ENCODE results near the gene RICTOR.

The RICTOR gene

DNA sequence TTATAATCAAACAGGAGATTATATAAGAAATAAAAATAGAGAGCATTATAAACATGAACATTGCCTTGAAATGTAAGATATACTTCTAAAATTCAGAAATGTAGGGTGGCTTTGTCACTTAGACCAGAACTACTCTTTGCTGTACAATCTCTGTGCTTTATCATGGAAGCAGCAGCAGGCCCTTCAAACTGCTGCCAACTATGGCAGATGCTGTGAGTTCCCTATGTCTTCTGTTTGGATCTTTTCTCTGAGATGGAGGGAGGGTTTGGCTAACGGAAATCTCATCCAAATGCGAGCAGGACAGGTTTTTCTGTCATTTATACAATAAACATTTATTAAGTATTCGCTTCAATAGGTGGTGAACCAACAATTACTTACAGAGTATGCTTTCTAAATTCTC, 34.8 kb upstream of the RICTOR start:
- no peaks in the 10 kb centered on the region for H3K9me3 ChIP-seq (ENCODE audit: control insufficient read depth, insufficient read depth, low read length)
- H3K36me3 ChIP-seq (ENCODE audit: insufficient read depth, low read length): no peaks in the 10 kb centered on the region
- H3K9ac ChIP-seq (ENCODE audit: low read depth, low read length): no peak overlapping the region
- no peaks in the 10 kb centered on the region for H3K4me1 ChIP-seq (ENCODE audit: insufficient read depth, low read length)

DNA sequence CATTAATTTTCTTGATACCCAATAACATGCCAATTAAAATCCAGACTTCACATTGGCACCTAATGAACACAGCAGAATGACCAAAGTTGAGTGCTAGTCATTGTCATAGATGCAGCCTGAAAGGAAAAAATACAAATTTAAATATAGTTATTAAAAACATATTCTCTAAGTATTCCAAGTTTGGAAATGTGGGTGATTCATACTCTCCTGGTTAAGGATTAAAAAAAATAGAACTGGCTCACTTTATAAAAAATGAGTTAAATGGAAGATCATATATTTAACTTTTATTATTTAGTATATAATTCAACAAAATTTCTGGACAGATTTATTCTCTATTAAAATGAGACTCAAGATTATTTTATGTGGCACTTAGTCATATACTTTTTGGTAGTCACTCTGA, 33.2 kb upstream of the RICTOR start:
- H3K4me1 ChIP-seq (ENCODE audit: insufficient read depth, low read length): no peaks in the 10 kb centered on the region
- H3K36me3 ChIP-seq (ENCODE audit: insufficient read depth, low read length): no peaks in the 10 kb centered on the region
- no peaks in the 10 kb centered on the region for H3K9me3 ChIP-seq (ENCODE audit: control insufficient read depth, insufficient read depth, low read length)
- H3K9ac ChIP-seq (ENCODE audit: low read depth, low read length): no peak overlapping the region

DNA sequence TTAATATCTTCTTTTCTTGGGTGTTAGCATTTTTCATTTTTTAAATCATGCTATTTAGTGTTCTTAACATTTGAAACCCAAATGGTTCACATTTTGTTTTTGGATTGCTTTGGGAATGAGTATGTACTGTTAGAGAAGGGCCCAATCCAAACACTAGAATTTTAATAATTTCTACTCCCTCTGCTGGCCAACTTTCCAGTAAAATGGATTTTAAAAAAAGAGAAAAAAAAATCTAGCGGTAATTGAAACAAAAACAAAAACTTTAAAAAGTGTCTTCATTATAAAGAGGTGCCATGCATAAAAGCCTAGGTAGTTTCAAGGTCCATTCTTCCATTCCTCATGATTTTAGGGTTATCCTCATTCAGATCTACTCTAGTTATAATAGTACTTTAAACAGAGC, 32.1 kb upstream of the RICTOR start:
- H3K9ac ChIP-seq (ENCODE audit: low read depth, low read length): no peak overlapping the region
- H3K4me1 ChIP-seq (ENCODE audit: insufficient read depth, low read length): no peaks in the 10 kb centered on the region
- no peaks in the 10 kb centered on the region for H3K9me3 ChIP-seq (ENCODE audit: control insufficient read depth, insufficient read depth, low read length)
- no peaks in the 10 kb centered on the region for H3K36me3 ChIP-seq (ENCODE audit: insufficient read depth, low read length)

DNA sequence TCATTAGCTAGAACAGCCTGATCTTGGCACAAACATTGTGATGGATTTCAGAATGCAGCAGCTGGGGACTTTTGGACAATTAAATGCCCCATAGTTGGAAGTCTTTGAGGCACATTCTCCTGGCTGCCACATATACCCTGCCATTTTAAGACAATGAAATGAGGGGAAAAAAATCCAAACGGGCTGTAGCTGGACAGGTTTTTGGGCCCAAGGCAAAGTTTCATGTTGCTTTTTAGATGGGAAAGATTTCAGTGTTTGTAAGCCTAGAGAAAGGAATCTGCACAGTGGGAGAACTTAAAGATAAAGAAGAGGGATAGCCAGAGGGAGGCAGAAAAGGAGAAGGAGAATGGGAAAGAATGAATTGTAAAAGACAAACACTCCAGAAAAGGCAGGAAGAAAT, 30.0 kb upstream of the RICTOR start:
- H3K9ac ChIP-seq (ENCODE audit: low read depth, low read length): no peak overlapping the region
- H3K9me3 ChIP-seq (ENCODE audit: control insufficient read depth, insufficient read depth, low read length): no peaks in the 10 kb centered on the region
- no peaks in the 10 kb centered on the region for H3K4me1 ChIP-seq (ENCODE audit: insufficient read depth, low read length)
- no peaks in the 10 kb centered on the region for H3K36me3 ChIP-seq (ENCODE audit: insufficient read depth, low read length)

DNA sequence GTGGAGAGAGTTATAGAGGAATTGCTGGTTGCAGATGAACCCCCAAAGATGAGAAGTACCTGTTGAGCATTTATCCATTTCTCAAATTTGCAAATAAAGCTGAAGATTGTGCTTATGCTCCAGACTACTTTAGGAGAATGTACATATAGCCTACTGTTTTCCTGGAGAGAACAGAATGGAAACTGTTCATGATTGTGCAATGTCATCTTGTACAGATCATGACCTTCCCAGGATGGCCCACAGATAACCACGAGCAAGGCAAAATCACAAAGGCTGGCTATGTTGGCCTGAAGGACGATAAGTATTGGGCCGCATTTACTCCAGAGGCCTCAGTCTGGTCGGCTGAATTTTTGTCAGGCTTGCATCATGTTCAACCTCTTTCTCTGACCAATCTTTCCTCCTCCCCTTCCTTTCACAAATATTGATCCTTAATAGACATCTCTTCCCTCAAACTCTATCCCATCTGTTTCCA, 28.5 kb upstream of the RICTOR start:
- no peaks in the 10 kb centered on the region for H3K4me1 ChIP-seq (ENCODE audit: insufficient read depth, low read length)
- no peaks in the 10 kb centered on the region for H3K36me3 ChIP-seq (ENCODE audit: insufficient read depth, low read length)
- H3K9me3 ChIP-seq (ENCODE audit: control insufficient read depth, insufficient read depth, low read length): no peaks in the 10 kb centered on the region
- no peak overlapping the region for H3K9ac ChIP-seq (ENCODE audit: low read depth, low read length)

DNA sequence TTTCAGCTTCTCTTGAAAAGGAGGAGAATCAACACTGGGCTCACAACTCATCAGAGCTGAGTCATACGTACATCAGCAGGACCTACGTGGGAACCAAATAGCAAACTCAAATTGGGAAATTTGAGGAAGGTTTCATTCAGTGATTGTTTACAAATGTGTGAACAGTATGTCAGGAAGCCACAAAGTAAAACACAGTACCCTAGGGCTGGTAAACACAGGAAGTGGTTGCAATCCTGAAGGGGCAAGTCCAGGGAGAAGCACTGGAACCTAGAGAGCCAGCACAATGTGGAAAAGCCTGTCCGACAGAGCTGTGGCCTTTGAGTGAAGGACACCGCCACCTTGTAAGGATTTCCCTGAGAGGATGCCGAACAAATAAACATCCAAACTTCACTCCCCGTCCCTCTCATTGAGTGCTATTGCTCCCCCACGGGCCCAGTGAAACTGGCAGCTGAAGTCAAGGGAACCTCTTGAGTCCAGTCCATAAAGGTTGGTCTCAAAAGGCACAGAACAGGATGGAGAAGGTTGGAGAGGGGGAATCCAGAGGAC, 26.7 kb upstream of the RICTOR start:
- Histone ChIP-seq H3K36me3 (ENCODE audit: insufficient read depth, low read length) (no peaks in the 10 kb centered on the region), H3K9ac (ENCODE audit: low read depth, low read length) (no peak overlapping the region), H3K4me1 (ENCODE audit: insufficient read depth, low read length) (no peaks in the 10 kb centered on the region), H3K9me3 (ENCODE audit: control insufficient read depth, insufficient read depth, low read length) (no peaks in the 10 kb centered on the region)

DNA sequence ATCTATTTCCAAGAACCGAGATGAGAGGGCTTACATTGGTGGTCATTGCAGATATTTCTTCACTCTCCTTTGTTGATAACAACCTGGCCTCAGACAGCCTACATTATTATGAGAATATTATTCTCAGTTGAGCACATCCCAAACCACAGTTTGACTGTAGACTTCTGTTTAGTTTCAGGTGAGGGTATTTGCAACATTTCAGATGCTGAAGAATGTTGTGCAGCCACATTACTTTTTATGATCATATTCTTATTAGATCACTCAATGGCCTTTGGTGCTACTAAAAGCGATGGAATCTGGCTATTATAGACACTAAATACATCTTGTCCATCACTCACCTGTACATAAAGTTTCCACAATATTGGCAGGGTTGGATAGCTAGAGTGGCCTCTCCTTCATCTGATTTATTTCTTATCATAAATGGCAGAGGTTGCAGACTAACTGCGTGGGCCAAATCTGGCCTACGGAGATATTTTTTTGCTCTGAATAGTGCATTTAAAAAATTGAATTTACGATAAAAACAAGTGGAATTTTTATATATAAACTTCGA, 26.2 kb upstream of the RICTOR start:
- no peaks in the 10 kb centered on the region for H3K9me3 ChIP-seq (ENCODE audit: control insufficient read depth, insufficient read depth, low read length)
- no peak overlapping the region for H3K9ac ChIP-seq (ENCODE audit: low read depth, low read length)
- H3K4me1 ChIP-seq (ENCODE audit: insufficient read depth, low read length): no peaks in the 10 kb centered on the region
- H3K36me3 ChIP-seq (ENCODE audit: insufficient read depth, low read length): no peaks in the 10 kb centered on the region

DNA sequence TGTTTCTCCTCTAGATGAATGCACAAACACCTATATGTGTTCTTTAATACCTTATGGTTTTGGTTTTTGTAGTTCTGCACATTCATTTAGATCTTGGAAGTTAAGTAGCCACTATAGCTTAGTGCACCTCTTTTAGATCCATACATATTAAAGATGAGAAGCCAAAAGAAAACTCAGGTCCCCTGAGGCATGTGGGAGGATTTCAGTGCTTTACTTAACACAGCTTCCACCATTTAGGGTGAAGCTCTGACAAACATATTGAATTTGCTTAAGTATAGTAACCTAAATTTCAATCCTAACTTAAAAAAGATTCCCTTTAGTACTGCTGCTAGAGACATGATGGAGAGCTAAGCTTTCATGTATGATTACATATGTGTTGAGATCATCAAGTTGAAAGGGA, 25.6 kb upstream of the RICTOR start:
- Histone ChIP-seq H3K4me1 (ENCODE audit: insufficient read depth, low read length) (no peaks in the 10 kb centered on the region), H3K36me3 (ENCODE audit: insufficient read depth, low read length) (no peaks in the 10 kb centered on the region), H3K9ac (ENCODE audit: low read depth, low read length) (no peak overlapping the region), H3K9me3 (ENCODE audit: control insufficient read depth, insufficient read depth, low read length) (no peaks in the 10 kb centered on the region)

DNA sequence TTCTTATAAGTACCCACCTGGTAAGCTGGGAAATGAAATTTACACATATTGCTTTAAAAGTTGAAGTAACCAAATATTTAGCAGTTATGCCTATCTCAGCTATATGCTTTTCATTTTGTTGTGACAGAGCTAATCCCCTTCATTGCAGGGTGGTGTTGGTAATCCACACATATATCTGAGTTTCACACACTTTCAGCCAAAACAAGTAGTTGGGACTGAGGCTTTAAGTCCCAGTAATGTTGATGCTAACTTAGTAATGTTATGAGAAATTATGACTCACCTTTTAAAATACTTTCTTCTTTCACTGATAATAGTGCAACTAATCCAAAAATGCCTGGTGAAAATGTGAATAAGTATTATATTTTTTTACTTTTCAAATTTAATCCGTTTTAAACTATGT, 19.2 kb upstream of the RICTOR start:
- Histone ChIP-seq H3K36me3 (ENCODE audit: insufficient read depth, low read length) (no peaks in the 10 kb centered on the region), H3K9ac (ENCODE audit: low read depth, low read length) (no peak overlapping the region), H3K9me3 (ENCODE audit: control insufficient read depth, insufficient read depth, low read length) (no peaks in the 10 kb centered on the region), H3K4me1 (ENCODE audit: insufficient read depth, low read length) (no peaks in the 10 kb centered on the region)

DNA sequence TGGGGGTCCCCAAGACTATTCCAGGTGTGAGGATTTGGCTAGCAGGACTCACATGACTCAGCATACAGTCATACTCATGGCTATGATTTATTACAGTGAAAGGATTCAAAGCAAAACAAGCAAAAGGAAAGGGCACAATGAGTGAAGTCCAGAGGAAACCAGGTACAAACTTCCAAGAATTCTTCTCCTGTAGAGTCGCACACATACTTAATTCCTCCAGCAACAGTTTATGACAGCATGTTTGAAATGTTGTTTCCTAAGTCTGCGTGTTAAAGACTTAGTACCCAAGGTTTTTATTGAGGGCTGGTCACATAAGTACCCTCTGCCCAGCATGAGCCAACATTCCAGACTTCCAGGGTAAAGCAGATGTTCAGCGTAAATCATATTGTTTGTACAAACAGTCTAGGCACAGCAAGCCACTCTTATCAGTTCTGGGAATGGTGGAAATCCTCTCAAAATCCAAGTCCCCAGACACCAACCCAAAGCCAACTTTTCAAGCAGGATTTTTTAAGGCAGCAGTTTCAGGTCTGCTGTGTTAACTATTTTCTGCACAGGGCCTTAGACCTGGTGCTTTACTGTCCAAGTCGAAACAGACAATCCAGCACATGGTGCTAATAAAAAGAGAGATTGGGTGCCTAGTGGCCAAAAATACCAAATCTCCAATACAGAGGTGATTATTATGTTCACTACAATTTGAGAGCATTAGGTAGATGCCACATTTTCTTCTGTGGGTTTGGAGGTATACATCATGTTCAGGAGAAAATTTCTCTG, 18.6 kb upstream of the RICTOR start:
- H3K4me1 ChIP-seq (ENCODE audit: insufficient read depth, low read length): no peaks in the 10 kb centered on the region
- H3K36me3 ChIP-seq (ENCODE audit: insufficient read depth, low read length): no peaks in the 10 kb centered on the region
- no peak overlapping the region for H3K9ac ChIP-seq (ENCODE audit: low read depth, low read length)
- H3K9me3 ChIP-seq (ENCODE audit: control insufficient read depth, insufficient read depth, low read length): no peaks in the 10 kb centered on the region

DNA sequence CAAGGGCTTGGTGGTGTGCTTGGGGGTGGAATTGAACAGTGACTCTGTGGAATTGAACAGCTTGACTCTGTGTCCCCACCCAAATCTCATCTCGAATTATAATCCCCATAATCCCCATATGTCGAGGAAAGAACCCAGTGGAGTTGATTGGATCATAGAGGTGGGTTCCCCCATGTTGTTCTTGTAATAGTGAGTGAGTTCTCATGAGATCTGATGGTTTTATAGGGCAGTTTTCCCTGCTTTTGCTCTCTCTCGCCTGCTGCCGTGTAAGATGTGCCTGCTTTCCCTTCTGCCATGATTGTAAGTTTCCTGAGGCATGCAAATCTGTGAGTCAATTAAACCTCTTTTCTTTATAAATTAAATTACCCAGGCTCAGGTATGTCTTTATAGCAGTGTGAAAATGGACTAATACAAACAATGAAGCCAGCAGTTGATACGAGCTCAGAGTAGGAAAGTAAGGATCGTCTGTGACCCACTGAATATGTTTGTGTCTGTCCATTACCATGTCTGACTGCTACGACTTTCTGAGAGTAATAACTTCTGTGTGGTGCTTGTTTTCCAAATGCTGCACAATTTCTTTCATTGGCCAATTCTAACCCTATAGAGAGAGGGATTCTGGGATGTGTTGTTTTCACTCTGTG, 17.9 kb upstream of the RICTOR start:
- Histone ChIP-seq H3K36me3 (ENCODE audit: insufficient read depth, low read length) (no peaks in the 10 kb centered on the region), H3K9ac (ENCODE audit: low read depth, low read length) (no peak overlapping the region), H3K4me1 (ENCODE audit: insufficient read depth, low read length) (no peaks in the 10 kb centered on the region), H3K9me3 (ENCODE audit: control insufficient read depth, insufficient read depth, low read length) (no peaks in the 10 kb centered on the region)

DNA sequence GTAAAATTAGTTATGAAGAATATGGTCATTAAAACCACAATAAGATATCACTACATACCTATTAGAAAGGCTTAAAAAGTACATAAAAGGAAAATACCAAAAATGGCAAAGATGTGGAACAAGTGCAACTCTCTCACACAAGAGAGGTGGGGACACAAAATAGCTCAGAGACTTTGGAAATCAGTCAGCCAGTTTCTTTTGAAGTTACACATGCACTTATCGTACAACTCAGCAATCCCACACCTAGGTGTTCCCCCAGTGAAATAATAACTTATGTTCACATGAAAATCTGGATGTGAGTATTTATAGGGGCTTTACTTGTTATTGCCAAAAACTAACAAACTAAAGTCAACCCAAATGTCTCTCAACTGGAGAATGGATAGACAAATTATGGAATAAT, 9.8 kb upstream of the RICTOR start:
- Histone ChIP-seq H3K9ac (ENCODE audit: low read depth, low read length) (no peak overlapping the region), H3K36me3 (ENCODE audit: insufficient read depth, low read length) (no peaks in the 10 kb centered on the region), H3K4me1 (ENCODE audit: insufficient read depth, low read length) (no peaks in the 10 kb centered on the region), H3K9me3 (ENCODE audit: control insufficient read depth, insufficient read depth, low read length) (no peaks in the 10 kb centered on the region)

DNA sequence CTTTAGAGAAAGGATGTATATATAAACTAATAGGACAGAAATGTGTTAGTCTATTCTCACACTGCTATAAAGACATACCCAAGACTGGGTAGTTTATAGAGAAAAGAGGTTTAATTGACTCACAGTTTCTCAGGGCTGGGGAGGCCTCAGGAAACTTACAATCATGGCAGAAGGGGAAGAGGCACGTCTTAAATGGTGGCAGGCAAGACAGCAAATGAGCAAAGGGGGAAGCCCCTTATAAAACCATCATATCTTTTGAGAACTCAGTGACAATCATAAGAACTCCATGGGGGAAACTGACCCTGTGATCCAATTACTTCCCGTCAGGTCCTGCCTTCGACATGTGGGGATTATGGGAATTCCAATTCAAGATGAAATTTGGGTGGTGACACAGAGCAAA, 8.8 kb upstream of the RICTOR start:
- H3K9me3 ChIP-seq (ENCODE audit: control insufficient read depth, insufficient read depth, low read length): no peaks in the 10 kb centered on the region
- no peak overlapping the region for H3K9ac ChIP-seq (ENCODE audit: low read depth, low read length)
- no peaks in the 10 kb centered on the region for H3K4me1 ChIP-seq (ENCODE audit: insufficient read depth, low read length)
- H3K36me3 ChIP-seq (ENCODE audit: insufficient read depth, low read length): no peaks in the 10 kb centered on the region

DNA sequence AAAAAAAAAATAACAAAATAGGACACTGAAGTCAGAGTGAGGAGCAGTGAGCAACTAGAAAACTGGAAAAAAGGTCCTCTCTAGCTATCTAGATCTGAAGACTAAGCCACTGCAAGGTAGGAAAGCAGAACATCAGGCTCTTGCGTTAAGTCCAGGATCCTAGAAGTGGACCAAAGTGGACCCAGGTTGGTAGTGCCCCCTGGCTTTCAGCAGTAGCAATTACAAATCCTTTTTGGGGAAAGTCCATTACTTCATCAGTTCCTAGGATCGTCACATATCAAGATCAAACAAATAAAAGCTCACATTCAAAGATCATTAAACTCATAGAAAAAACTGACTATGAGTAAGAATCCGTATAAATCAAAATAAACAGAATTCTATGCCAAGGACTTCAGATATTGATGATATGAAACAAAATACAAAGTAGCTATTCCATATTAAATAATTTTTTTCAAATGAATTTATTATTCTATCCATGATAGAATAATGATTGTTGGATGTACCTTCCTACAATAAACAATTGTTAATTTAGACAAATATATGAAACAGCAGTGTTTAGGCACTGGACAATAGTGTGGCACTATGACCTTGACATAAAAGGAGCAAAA, 6.5 kb upstream of the RICTOR start:
- H3K9ac ChIP-seq (ENCODE audit: low read depth, low read length): no peak overlapping the region
- H3K36me3 ChIP-seq (ENCODE audit: insufficient read depth, low read length): no peaks in the 10 kb centered on the region
- H3K9me3 ChIP-seq (ENCODE audit: control insufficient read depth, insufficient read depth, low read length): no peaks in the 10 kb centered on the region
- no peaks in the 10 kb centered on the region for H3K4me1 ChIP-seq (ENCODE audit: insufficient read depth, low read length)
